ENCODE measurements around the gene PRPF6. TPM values are rescaled to one million over a fixed set of nuclear protein-coding genes. Genes with fewer than 3 reads are reported as not detected.

PRPF6 gene
- polyA plus RNA-seq, 1 donor from 2014 or later = 91.9 TPM

- no peaks in the 10 kb centered on the region for H3F3A ChIP-seq (ENCODE audit: insufficient read depth, low read length, poor library complexity, severe bottlenecking)
- H3K27ac ChIP-seq (ENCODE audit: low read length) = no peak overlapping the region
- H3K79me2 ChIP-seq (replicated peaks; ENCODE audit: insufficient read depth, low read length) = no peaks in the 10 kb centered on the region
- H3K9me3 ChIP-seq (ENCODE audit: low read length) = no peaks in the 10 kb centered on the region
- H4K20me1 ChIP-seq (ENCODE audit: insufficient read depth) = no peaks in the 10 kb centered on the region
- H3K9ac ChIP-seq (ENCODE audit: low read length) = no peak overlapping the region
- no peaks in the 10 kb centered on the region for H3K36me3 ChIP-seq (ENCODE audit: insufficient read depth, low read length)
- H3K9me2 ChIP-seq (ENCODE audit: insufficient read depth, low read length) = no peaks in the 10 kb centered on the region
- no peak for TF ChIP-seq SMC3 (conservative IDR thresholded peaks at IDR 0.05; ENCODE audit: poor library complexity)
- no peak for TF ChIP-seq POLR2AphosphoS5 (IDR thresholded peaks at IDR 0.05)
- TF ChIP-seq MXI1 (conservative IDR thresholded peaks at IDR 0.05; ENCODE audit: poor library complexity, severe bottlenecking) = no peak
- TF ChIP-seq CTCF (IDR thresholded peaks at IDR 0.05; ENCODE audit: poor library complexity, severe bottlenecking) = no peak
- TF ChIP-seq RAD21 (conservative IDR thresholded peaks at IDR 0.05) = no peak
- TF ChIP-seq EZH2 (IDR thresholded peaks at IDR 0.05; ENCODE audit: borderline replicate concordance, insufficient read depth, low read length, poor library complexity, severe bottlenecking) = no peak
- no peak for TF ChIP-seq EP300 (conservative IDR thresholded peaks at IDR 0.05; ENCODE audit: poor library complexity, severe bottlenecking)
- no peak for TF ChIP-seq REST (IDR thresholded peaks at IDR 0.05; ENCODE audit: borderline replicate concordance)
- no peak for TF ChIP-seq TAF1 (IDR thresholded peaks at IDR 0.05; ENCODE audit: low read depth)
- no peak overlapping the region for H3K4me2 ChIP-seq (ENCODE audit: low read length)
- H2AFZ ChIP-seq (ENCODE audit: low read depth, low read length) = no peak overlapping the region
- no peak overlapping the region for H3K4me3 ChIP-seq (ENCODE audit: low read length)
- H3K27me3 ChIP-seq (ENCODE audit: insufficient read depth, low read depth, low read length) = peaks cover 12% of the 10 kb centered on the region
These were observed 52.0 kb downstream of the PRPF6 start for GRCh38 chr20:64032706-64033624.

- Histone ChIP-seq H2AFZ (ENCODE audit: low read depth, low read length) (no peak overlapping the region), H3F3A (ENCODE audit: insufficient read depth, low read length, poor library complexity, severe bottlenecking) (no peaks in the 10 kb centered on the region), H3K9ac (ENCODE audit: low read length) (no peak overlapping the region), H3K4me2 (ENCODE audit: low read length) (no peak overlapping the region), H3K27ac (ENCODE audit: low read length) (no peak overlapping the region), H3K9me2 (ENCODE audit: insufficient read depth, low read length) (no peaks in the 10 kb centered on the region), H4K20me1 (ENCODE audit: insufficient read depth) (no peaks in the 10 kb centered on the region), H3K27me3 (ENCODE audit: insufficient read depth, low read depth, low read length) (peaks cover 23% of the 10 kb centered on the region), H3K9me3 (ENCODE audit: low read length) (no peaks in the 10 kb centered on the region), H3K79me2 (replicated peaks; ENCODE audit: insufficient read depth, low read length) (no peaks in the 10 kb centered on the region), H3K36me3 (ENCODE audit: insufficient read depth, low read length) (no peaks in the 10 kb centered on the region), H3K4me3 (ENCODE audit: low read length) (no peak overlapping the region)
- no peak for TF ChIP-seq SMC3 (conservative IDR thresholded peaks at IDR 0.05; ENCODE audit: poor library complexity)
- no peak for TF ChIP-seq TAF1 (IDR thresholded peaks at IDR 0.05; ENCODE audit: low read depth)
- TF ChIP-seq EP300 (conservative IDR thresholded peaks at IDR 0.05; ENCODE audit: poor library complexity, severe bottlenecking) = no peak
- TF ChIP-seq CTCF (IDR thresholded peaks at IDR 0.05; ENCODE audit: poor library complexity, severe bottlenecking) = no peak
- no peak for TF ChIP-seq EZH2 (IDR thresholded peaks at IDR 0.05; ENCODE audit: borderline replicate concordance, insufficient read depth, low read length, poor library complexity, severe bottlenecking)
- no peak for TF ChIP-seq POLR2AphosphoS5 (IDR thresholded peaks at IDR 0.05)
- TF ChIP-seq MXI1 (conservative IDR thresholded peaks at IDR 0.05; ENCODE audit: poor library complexity, severe bottlenecking) = no peak
- no peak for TF ChIP-seq REST (IDR thresholded peaks at IDR 0.05; ENCODE audit: borderline replicate concordance)
- TF ChIP-seq RAD21 (conservative IDR thresholded peaks at IDR 0.05) = no peak
These were observed 53.1 kb downstream of the PRPF6 start for GRCh38 chr20:64033981-64034493.
